Prostate gland (tissue), 2 donors: ENCODE data around the gene PRAF2. TPM values are rescaled to one million over a fixed set of nuclear protein-coding genes. Genes with fewer than 3 reads are reported as not detected.

ENCODE experiments used
- DNase-seq: peaks from one replicate; pipeline ENCODE4 v3.0.0-alpha.2; 2019; ENCODE audit warnings: low spot score
- H3K27ac ChIP-seq, 2 donors: fragments of 200-600 bp; sonication (generic); 2 replicates each; pipeline ENCODE4 v1.5.1; 2017 to 2019
- H3K27me3 ChIP-seq: fragments of 200-600 bp; sonication (generic); replicated peaks from 2 replicates; pipeline ENCODE4 v1.5.1; 2019; ENCODE audit not compliant: insufficient read depth
- H3K36me3 ChIP-seq, 2 donors: fragments of 200-600 bp; sonication (generic); 1 replicate in 1 of 2; 2 replicates in 1 of 2; pipeline versions ENCODE4 v1.5.1 to v1.8.1; 2017 to 2019
- H3K4me1 ChIP-seq: fragments of 200-600 bp; sonication (generic); replicated peaks from 2 replicates; pipeline ENCODE4 v1.5.1; 2019
- H3K4me3 ChIP-seq, 2 donors: fragments of 200-600 bp; sonication (generic); 2 replicates each; pipeline ENCODE4 v1.5.1; 2017 to 2019
- H3K9me3 ChIP-seq: fragments of 200-600 bp; sonication (generic); 2 replicates; pipeline ENCODE4 v1.5.1; 2017
- CTCF ChIP-seq, 4 experiments: fragments of 200-600 bp in 2 of 4; fragments of 450-650 bp in 2 of 4; sonication (generic) in 2 of 4; IDR thresholded peaks; 1 replicate in 3 of 4; 2 replicates in 1 of 4; pipeline ENCODE4 v1.5.1; 2016 to 2019; ENCODE audit warnings: antibody characterized with exemption in 4 of 4, mild to moderate bottlenecking in 2 of 4, moderate library complexity in 2 of 4
- POLR2A ChIP-seq: fragments of 450-650 bp; IDR thresholded peaks from one replicate; pipeline ENCODE4 v1.6.1; 2016; ENCODE audit warnings: antibody characterized with exemption, mild to moderate bottlenecking
- POLR2AphosphoS5 ChIP-seq: sonication (generic); formaldehyde crosslinking; IDR thresholded peaks from one replicate; pipeline ENCODE4 v1.6.1; 2017; ENCODE audit warnings: antibody characterized with exemption
- WGBS: methylation state at CpG from one replicate; pipeline ENCODE4 v1.1.5; 2018; 5-methylcytosine and 5-hydroxymethylcytosine counted together
- intact Hi-C: fragments of 100-400 bp; cut with DNase I; formaldehyde crosslinking; loops from one replicate; pipeline ENCODE4 v1.14.2; 2022
- small RNA-seq, 2 donors: library from RNA; depleted of rRNA; stranded (forward); fragments of <200 nt; gene quantifications; one replicate each; pipeline ENCODE3, GENCODE V24; 2016
- total RNA-seq, 2 donors: library from RNA; depleted of rRNA; stranded (reverse); fragments of >200 nt; gene quantifications; one replicate each; pipeline ENCODE4 v1.1.0, GENCODE V29; 2016

The PRAF2 gene
- total RNA-seq, 2 donors from 2014 or later = 13.9 to 42.9 TPM

- TF ChIP-seq POLR2A = no peak
- no peak for TF ChIP-seq CTCF (IDR thresholded peaks at IDR 0.05)
- DNase-seq = no peak
- Histone ChIP-seq H3K36me3 (no peaks in the 10 kb centered on the region), H3K9me3 (no peaks in the 10 kb centered on the region), H3K4me1 (no peaks in the 10 kb centered on the region), H3K27ac (no peak overlapping the region), H3K4me3 (no peak overlapping the region), H3K27me3 (no peaks in the 10 kb centered on the region)
- 60% methylated on average over 2 of the region's 6 CpGs for WGBS
- intact Hi-C loops = no loop called here
Observed at GRCh38 chrX:49030283-49030682, 43.5 kb downstream of the PRAF2 start.

GRCh38 chrX:49029876-49030275 lies 43.9 kb downstream of the PRAF2 start:
- WGBS = 69% methylated on average over 4 of the region's 6 CpGs
- Histone ChIP-seq H3K4me3 (no peak overlapping the region), H3K36me3 (no peaks in the 10 kb centered on the region), H3K27ac (no peak overlapping the region), H3K4me1 (no peaks in the 10 kb centered on the region), H3K27me3 (no peaks in the 10 kb centered on the region), H3K9me3 (no peaks in the 10 kb centered on the region)
- DNase-seq = no peak
- TF ChIP-seq POLR2AphosphoS5 = no peak
- no peak for TF ChIP-seq POLR2A
- TF ChIP-seq CTCF (IDR thresholded peaks at IDR 0.05) = no peak
- intact Hi-C loops = no loop called here

Small RNAs within 50 kb of the gene (small RNA-seq; reads per million reads assigned to genes)
- gene RNU4-52P = 0 to 0.09 reads per million in 2 donors

Other genes with a start within 250 kb of the PRAF2 start
- gene ERAS, start 247.5 kb downstream of the PRAF2 start, total RNA-seq = not detected
- gene PCSK1N, start 238.4 kb downstream of the PRAF2 start, total RNA-seq = 10 to 100 TPM; 45.4 to 77.7 TPM
- 10 to 100 TPM; 58.2 to 85.8 TPM for gene TIMM17B, start 176.2 kb downstream of the PRAF2 start, total RNA-seq
- 10 to 100 TPM; 37.1 to 76.6 TPM for gene PQBP1, start 176.1 kb downstream of the PRAF2 start, total RNA-seq
- gene SLC35A2, start 162.4 kb downstream of the PRAF2 start, total RNA-seq = 10 to 100 TPM; 29.7 to 39.0 TPM
- gene PIM2, start 155.0 kb downstream of the PRAF2 start, total RNA-seq = 10 to 100 TPM; 12.1 to 23.5 TPM
- gene OTUD5, start 116.4 kb downstream of the PRAF2 start, total RNA-seq = 10 to 100 TPM; 44.1 to 84.2 TPM
- 1 to 10 TPM in 1 of 2 donors, under 1 TPM in 1; 0.23 to 1.9 TPM for gene KCND1, start 102.2 kb downstream of the PRAF2 start, total RNA-seq
- 10 to 100 TPM; 26.9 to 62.4 TPM for gene GRIPAP1, start 71.7 kb downstream of the PRAF2 start, total RNA-seq
- 10 to 100 TPM; 44.6 to 88.4 TPM for gene TFE3, start 30.6 kb downstream of the PRAF2 start, total RNA-seq
- 10 to 100 TPM; 12.3 to 15.0 TPM for gene CCDC120, start 15.0 kb downstream of the PRAF2 start, total RNA-seq
- 10 to 100 TPM; 67.8 to 93.6 TPM for gene WDR45, start 5.9 kb upstream of the PRAF2 start, total RNA-seq
- 10 to 100 TPM; 21.2 to 28.7 TPM for gene GPKOW, start 49.7 kb upstream of the PRAF2 start, total RNA-seq
- 10 to 100 TPM; 16.0 to 16.6 TPM for gene MAGIX, start 88.8 kb upstream of the PRAF2 start, total RNA-seq
- 10 to 100 TPM; 24.3 to 34.7 TPM for gene PLP2, start 97.9 kb upstream of the PRAF2 start, total RNA-seq
- gene PRICKLE3, start 112.4 kb upstream of the PRAF2 start, total RNA-seq = 10 to 100 TPM; 17.4 to 20.5 TPM
- gene SYP, start 126.2 kb upstream of the PRAF2 start, total RNA-seq = 1 to 10 TPM in 1 of 2 donors, under 1 TPM in 1; 0.55 to 5.2 TPM
- gene CACNA1F, start 159.3 kb upstream of the PRAF2 start, total RNA-seq = under 1 TPM in 1 of 2 donors, not detected in 1; 0.17 TPM
- gene CCDC22, start 161.5 kb upstream of the PRAF2 start, total RNA-seq = 10 to 100 TPM; 21.8 to 25.0 TPM
- gene FOXP3, start 190.7 kb upstream of the PRAF2 start, total RNA-seq = 1 to 10 TPM in 1 of 2 donors, under 1 TPM in 1; 0.36 to 1.4 TPM
- gene PPP1R3F, start 195.8 kb upstream of the PRAF2 start, total RNA-seq = 10 to 100 TPM in 1 of 2 donors, 1 to 10 TPM in 1; 3.9 to 24.9 TPM
- gene GAGE10, start 229.6 kb upstream of the PRAF2 start, total RNA-seq = not detected
- gene GAGE12J, start 248.0 kb upstream of the PRAF2 start, total RNA-seq = not detected